Subcutaneous abdominal adipose tissue (tissue), 5 donors: ENCODE measurements around the gene AKAP4.
A peak's percentile ranks its signal among the peaks of the same experiment; 100 is the strongest.

ENCODE experiments used
- H3K27ac ChIP-seq: one replicate; pipeline ENCODE4 v1.7.0; 2013; ENCODE audit warnings: low read depth, mild to moderate bottlenecking, inconsistent platforms, low read length, moderate library complexity
- H3K27me3 ChIP-seq, 5 donors: one replicate each; pipeline ENCODE4 v1.7.0; 2013; ENCODE audit warnings: low read length in 5 of 5, inconsistent platforms in 1 of 5; ENCODE audit not compliant: control insufficient read depth in 5 of 5, insufficient read depth in 4 of 5
- H3K36me3 ChIP-seq, 5 donors: one replicate each; pipeline ENCODE4 v1.7.0; 2013; ENCODE audit warnings: low read length in 5 of 5; ENCODE audit not compliant: control insufficient read depth in 5 of 5, insufficient read depth in 5 of 5
- H3K4me1 ChIP-seq, 5 donors: one replicate each; pipeline ENCODE4 v1.7.0; 2013; ENCODE audit warnings: low read length in 5 of 5, mild to moderate bottlenecking in 3 of 5, moderate library complexity in 1 of 5; ENCODE audit not compliant: control insufficient read depth in 5 of 5, insufficient read depth in 5 of 5
- H3K4me3 ChIP-seq, 5 donors: one replicate each; pipeline ENCODE4 v1.7.0; 2013; ENCODE audit warnings: low read length in 5 of 5, low read depth in 1 of 5
- H3K9ac ChIP-seq, 5 donors: one replicate each; pipeline ENCODE4 v1.7.0; 2013; ENCODE audit warnings: low read length in 5 of 5, mild to moderate bottlenecking in 4 of 5, moderate library complexity in 3 of 5
- H3K9me3 ChIP-seq, 5 donors: one replicate each; pipeline ENCODE4 v1.7.0; 2013; ENCODE audit warnings: low read length in 5 of 5; ENCODE audit not compliant: control insufficient read depth in 5 of 5
- donor health status: healthy.
- donor health status: healthy.
- donor health status: healthy.
- donor health status: healthy.
- donor health status: healthy.

The AKAP4 gene

DNA sequence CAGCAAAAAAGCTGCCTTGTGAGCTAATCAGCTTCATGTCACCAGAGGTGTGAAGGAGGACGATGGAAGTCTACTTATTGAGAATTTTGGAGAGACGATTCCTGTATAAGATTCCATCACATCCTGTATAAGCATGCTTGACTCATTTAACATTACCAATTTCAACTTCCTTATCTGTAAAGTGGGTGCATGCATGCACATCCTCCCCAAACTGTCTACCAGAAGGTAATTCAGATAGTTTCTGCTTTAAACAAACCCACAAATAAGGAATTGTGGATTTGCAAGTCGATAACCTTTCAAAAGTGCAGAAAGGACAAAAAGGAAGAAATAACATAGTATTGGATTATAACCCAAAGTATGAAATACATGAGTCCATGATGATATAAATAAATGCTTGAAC, 31.1 kb downstream of the AKAP4 start:
- Histone ChIP-seq H3K4me1 (peaks cover 0 to 5% (median 0%) of the 10 kb centered on the region in 5 donors), H3K27me3 (peaks cover 5 to 13% (median 7%) of the 10 kb centered on the region in 5 donors), H3K36me3 (no peaks in the 10 kb centered on the region), H3K27ac (no peak overlapping the region), H3K9me3 (peaks cover 0 to 3% (median 0%) of the 10 kb centered on the region in 5 donors), H3K9ac (no peak overlapping the region), H3K4me3 (no peak overlapping the region)

DNA sequence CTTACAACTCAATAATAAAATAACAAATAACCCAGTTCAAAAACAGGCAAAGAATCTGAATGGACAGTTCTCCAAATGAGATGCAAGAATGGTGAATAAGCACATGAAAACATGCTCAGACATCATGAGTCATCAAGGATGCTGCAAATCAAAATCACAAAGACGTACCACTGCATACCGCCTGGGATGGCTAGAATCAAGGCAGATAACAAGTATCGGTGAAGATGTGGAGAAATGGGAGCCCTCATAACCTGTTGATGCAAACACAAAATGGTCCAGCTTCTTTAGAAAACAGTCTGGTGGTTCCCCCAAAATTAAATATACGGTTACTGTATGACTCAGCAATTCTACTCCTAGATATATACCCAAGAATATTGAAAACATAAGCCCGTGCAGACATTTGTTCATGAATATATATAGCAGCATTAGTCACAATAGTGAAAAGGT, 32.5 kb downstream of the AKAP4 start:
- no peaks in the 10 kb centered on the region for H3K9me3 ChIP-seq

GRCh38 chrX:50167366-50167765, 33.4 kb downstream of the AKAP4 start:
- peaks cover 3 to 13% (median 7%) of the 10 kb centered on the region in 5 donors for H3K27me3 ChIP-seq
- H3K9ac ChIP-seq = no peak overlapping the region
- H3K9me3 ChIP-seq = no peaks in the 10 kb centered on the region
- no peak overlapping the region for H3K4me3 ChIP-seq
- H3K27ac ChIP-seq = no peak overlapping the region
- peaks cover 0 to 5% (median 0%) of the 10 kb centered on the region in 5 donors for H3K4me1 ChIP-seq
- no peaks in the 10 kb centered on the region for H3K36me3 ChIP-seq

More for the DNA sequence above, 32.5 kb downstream of the AKAP4 start:
- Histone ChIP-seq H3K9ac (no peak overlapping the region), H3K4me3 (no peak overlapping the region), H3K27me3 (peaks cover 3 to 13% (median 7%) of the 10 kb centered on the region in 5 donors), H3K27ac (no peak overlapping the region), H3K4me1 (peaks cover 0 to 5% (median 0%) of the 10 kb centered on the region in 5 donors), H3K36me3 (no peaks in the 10 kb centered on the region)

- Histone ChIP-seq H3K4me3 (peak overlapping the region in 1 of 5 donors; percentile 9), H3K27ac (no peak overlapping the region), H3K9ac (no peak overlapping the region), H3K27me3 (peaks cover 3 to 13% (median 7%) of the 10 kb centered on the region in 5 donors), H3K9me3 (no peaks in the 10 kb centered on the region), H3K36me3 (no peaks in the 10 kb centered on the region), H3K4me1 (peaks cover 0 to 5% (median 0%) of the 10 kb centered on the region in 5 donors)
These were observed 35.1 kb downstream of the AKAP4 start for GRCh38 chrX:50165727-50166126.

DNA sequence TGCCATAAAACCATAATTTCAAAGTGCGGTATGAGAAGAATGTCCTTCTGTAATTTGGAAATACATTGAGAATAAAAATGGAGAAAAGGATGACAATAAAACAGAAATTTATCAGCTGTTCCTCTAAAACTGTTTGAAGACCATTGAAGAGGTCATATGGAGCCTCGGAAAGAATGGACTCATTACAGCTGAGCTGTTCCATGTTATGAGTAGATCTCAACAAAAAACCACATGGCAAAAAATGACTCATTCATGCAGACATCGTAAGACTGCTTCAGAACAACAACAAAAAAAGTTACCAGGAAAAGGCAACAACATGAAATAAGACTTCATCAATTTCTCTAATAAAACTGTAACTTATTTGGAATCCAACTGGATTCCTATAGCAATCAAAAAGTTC, 39.7 kb downstream of the AKAP4 start:
- Histone ChIP-seq H3K36me3 (no peaks in the 10 kb centered on the region), H3K9ac (no peak overlapping the region), H3K4me1 (peaks cover 0 to 8% (median 0%) of the 10 kb centered on the region in 5 donors), H3K4me3 (no peak overlapping the region), H3K9me3 (no peaks in the 10 kb centered on the region), H3K27ac (no peak overlapping the region), H3K27me3 (peaks cover 0 to 10% (median 7%) of the 10 kb centered on the region in 5 donors)

DNA sequence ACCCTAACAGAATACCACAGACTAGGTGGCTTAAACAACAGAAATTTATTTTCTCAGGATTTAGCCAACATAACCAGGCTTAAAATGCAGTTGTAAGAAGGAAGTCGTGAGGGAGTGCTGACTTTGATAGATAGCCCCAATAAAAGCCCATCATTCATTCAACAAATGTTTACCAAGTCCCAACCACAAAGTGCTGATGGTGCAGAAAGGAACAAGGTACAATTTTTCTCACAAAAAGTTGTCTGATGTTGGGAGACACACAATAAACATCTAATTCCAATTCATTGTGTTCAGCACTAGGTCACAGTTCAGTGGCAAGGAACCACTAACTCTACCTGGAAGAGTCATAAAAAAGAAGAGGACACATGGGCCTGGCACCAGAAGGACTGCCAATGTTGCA, 42.2 kb downstream of the AKAP4 start:
- Histone ChIP-seq H3K9me3 (peaks cover 0 to 3% (median 0%) of the 10 kb centered on the region in 5 donors), H3K4me3 (no peak overlapping the region), H3K9ac (no peak overlapping the region), H3K27me3 (peaks cover 0 to 9% (median 9%) of the 10 kb centered on the region in 5 donors), H3K36me3 (no peaks in the 10 kb centered on the region), H3K27ac (no peak overlapping the region), H3K4me1 (peaks cover 0 to 3% (median 0%) of the 10 kb centered on the region in 5 donors)

DNA sequence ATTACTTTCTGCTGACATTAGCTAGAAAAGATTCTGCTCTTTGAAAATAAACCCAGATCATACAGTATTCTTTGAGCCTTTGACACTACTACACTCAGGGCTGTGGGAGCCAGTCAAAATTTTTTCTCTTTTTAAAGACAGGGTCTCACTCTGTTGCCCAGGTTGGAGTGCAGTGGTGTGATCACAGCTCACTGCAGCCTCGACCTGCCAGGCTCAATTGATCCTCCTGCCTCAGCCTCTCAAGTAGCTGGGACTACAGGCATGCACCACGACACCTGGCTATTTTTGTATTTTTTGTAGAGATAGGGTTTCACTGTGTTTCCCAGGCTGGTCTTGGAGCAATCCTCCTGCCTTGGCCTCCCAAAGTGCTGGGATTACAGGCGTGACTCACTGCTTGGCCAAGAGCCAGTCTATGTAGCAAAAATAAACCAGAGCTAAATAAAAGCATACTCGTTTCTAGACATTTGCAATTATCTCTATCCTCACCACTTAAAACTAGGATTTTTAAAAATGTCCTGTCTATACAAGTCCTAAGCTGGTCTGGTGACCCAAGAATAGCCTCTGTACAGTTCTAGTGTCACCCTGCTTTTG, 43.2 kb downstream of the AKAP4 start:
- no peak overlapping the region for H3K4me3 ChIP-seq
- no peaks in the 10 kb centered on the region for H3K36me3 ChIP-seq
- peaks cover 0 to 3% (median 0%) of the 10 kb centered on the region in 5 donors for H3K9me3 ChIP-seq
- H3K4me1 ChIP-seq = peaks cover 0 to 3% (median 0%) of the 10 kb centered on the region in 5 donors
- no peak overlapping the region for H3K27ac ChIP-seq
- peaks cover 0 to 13% (median 9%) of the 10 kb centered on the region in 5 donors for H3K27me3 ChIP-seq
- H3K9ac ChIP-seq = no peak overlapping the region

- peaks cover 0 to 5% (median 0%) of the 10 kb centered on the region in 5 donors for H3K4me1 ChIP-seq
- H3K4me3 ChIP-seq = no peak overlapping the region
- no peaks in the 10 kb centered on the region for H3K36me3 ChIP-seq
- peaks cover 0 to 13% (median 9%) of the 10 kb centered on the region in 5 donors for H3K27me3 ChIP-seq
- no peak overlapping the region for H3K9ac ChIP-seq
- H3K27ac ChIP-seq = no peak overlapping the region
- H3K9me3 ChIP-seq = peaks cover 0 to 3% (median 0%) of the 10 kb centered on the region in 5 donors
These were observed 46.4 kb downstream of the AKAP4 start for GRCh38 chrX:50154429-50154828.

- H3K9me3 ChIP-seq = peaks cover 0 to 3% (median 0%) of the 10 kb centered on the region in 5 donors
- no peak overlapping the region for H3K27ac ChIP-seq
- no peak overlapping the region for H3K9ac ChIP-seq
- no peaks in the 10 kb centered on the region for H3K36me3 ChIP-seq
- peaks cover 0 to 9% (median 6%) of the 10 kb centered on the region in 5 donors for H3K27me3 ChIP-seq
- peaks cover 0 to 5% (median 0%) of the 10 kb centered on the region in 5 donors for H3K4me1 ChIP-seq
- no peak overlapping the region for H3K4me3 ChIP-seq
These were observed 48.4 kb downstream of the AKAP4 start for GRCh38 chrX:50152456-50152855.

DNA sequence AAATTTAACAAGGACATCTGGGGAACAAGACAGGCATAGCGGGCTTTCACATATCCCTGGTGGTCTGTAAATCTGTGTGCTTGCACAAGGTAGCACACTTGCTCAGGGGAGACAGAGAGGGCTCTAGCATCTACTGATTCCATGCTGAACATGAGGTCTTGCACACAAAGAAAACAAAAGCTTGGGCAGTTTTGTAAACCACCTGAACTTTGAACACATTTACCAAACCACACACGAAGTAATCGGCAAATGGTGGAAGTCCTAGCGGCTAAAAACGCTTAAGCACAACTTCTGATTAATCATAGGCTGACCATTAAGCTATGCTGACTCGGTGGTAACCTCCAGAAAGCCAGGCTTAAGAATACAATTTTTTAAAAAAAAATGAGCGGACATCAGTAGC, 52.8 kb downstream of the AKAP4 start:
- peaks cover 0 to 5% (median 0%) of the 10 kb centered on the region in 5 donors for H3K4me1 ChIP-seq
- H3K27ac ChIP-seq = no peak overlapping the region

More for the DNA sequence above, 52.8 kb downstream of the AKAP4 start:
- Histone ChIP-seq H3K36me3 (no peaks in the 10 kb centered on the region), H3K9ac (no peak overlapping the region), H3K9me3 (no peaks in the 10 kb centered on the region), H3K4me3 (no peak overlapping the region), H3K27me3 (peaks cover 0 to 4% (median 0%) of the 10 kb centered on the region in 5 donors)
